HepG2 (cell line): ENCODE data around the gene RPS6KB1. TPM values are rescaled to one million over a fixed set of nuclear protein-coding genes. Genes with fewer than 3 reads are reported as not detected.

Source experiments
- ATAC-seq: fragments of 200-7000 bp; cut with Tn5 transposase; 3 replicates; pipeline ENCODE4 v1.9.1; 2020; ENCODE audit warnings: mild to moderate bottlenecking, moderate library complexity
- BruUV-seq: library from RNA; stranded (reverse); fragments of 400-500 nt; replicated peaks from 2 replicates; lab custom pipeline; 2021; lab: Mats Ljungman, UMichigan
- CTCF ChIA-PET: fragments of 300-600 bp; formaldehyde crosslinking; extraction: SDS; loops from one replicate; lab custom pipeline; 2021; ENCODE audit warnings: low total read pairs, inconsistent platforms, low intra/inter-chr PET ratio; lab: Yijun Ruan, JAX
- POLR2A ChIA-PET: fragments of 350-600 bp; sonication (Branson Sonifier 250); formaldehyde crosslinking; loops from one replicate; lab custom pipeline; 2020; ENCODE audit warnings: antibody characterized with exemption, inconsistent platforms; lab: Yijun Ruan, JAX
- DNase-seq: peaks from one replicate; pipeline ENCODE4 v3.0.0-alpha.2; 2015; ENCODE audit warnings: low spot score
- FAIRE-seq: peaks from 3 replicates; lab custom pipeline; 2011; peaks lifted over from hg19 to GRCh38; lab: Jason Lieb, UNC
- H2AFZ ChIP-seq: one replicate; pipeline ENCODE4 v1.6.1; 2011; ENCODE audit warnings: low read length, inconsistent platforms
- H3K27ac ChIP-seq: fragments of 300-600 bp; 3 replicates; pipeline ENCODE4 v1.8.0; 2011; ENCODE audit warnings: mixed run types, mild to moderate bottlenecking, mixed read lengths, low read length, inconsistent platforms; ENCODE audit not compliant: insufficient read depth; ENCODE audit errors: extremely low read length
- H3K27me3 ChIP-seq, 2 experiments: fragments of 200-600 bp in 1 of 2; 2 replicates in 1 of 2; 3 replicates in 1 of 2; pipeline versions ENCODE4 v1.6.0 to v1.8.0; 2011; ENCODE audit warnings: low read length in 2 of 2, mild to moderate bottlenecking in 2 of 2, moderate library complexity in 2 of 2, inconsistent platforms in 1 of 2; ENCODE audit not compliant: insufficient read depth in 2 of 2, control insufficient read depth in 1 of 2
- H3K36me3 ChIP-seq, 2 experiments: fragments of 200-600 bp in 1 of 2; replicated peaks in 1 of 2; 2 replicates in 1 of 2; 3 replicates in 1 of 2; pipeline versions ENCODE4 v1.5.1 to v1.8.0; 2011; ENCODE audit warnings: low read length in 2 of 2, inconsistent platforms in 1 of 2; ENCODE audit not compliant: insufficient read depth in 2 of 2, control insufficient read depth in 1 of 2
- H3K4me1 ChIP-seq: 2 replicates; pipeline ENCODE4 v1.5.1; 2012; ENCODE audit warnings: low read length, inconsistent platforms; ENCODE audit not compliant: insufficient read depth
- H3K4me2 ChIP-seq: 2 replicates; pipeline ENCODE4 v1.6.0; 2011; ENCODE audit warnings: low read depth, low read length, inconsistent platforms
- H3K4me3 ChIP-seq, 3 experiments: fragments of 200-600 bp in 1 of 3; sonication (generic), shearing (Covaris generic) in 1 of 3; replicated peaks in 1 of 3; 2 replicates each; pipeline ENCODE4 v1.5.1; 2011 to 2016; ENCODE audit warnings: low read length in 3 of 3, inconsistent platforms in 2 of 3, low read depth in 2 of 3, mild to moderate bottlenecking in 2 of 3, control low read depth in 1 of 3, mixed read lengths in 1 of 3; ENCODE audit not compliant: insufficient read depth in 1 of 3
- H3K79me2 ChIP-seq: one replicate; pipeline ENCODE4 v1.6.1; 2011; ENCODE audit warnings: low read length, inconsistent platforms; ENCODE audit not compliant: insufficient read depth
- H3K9ac ChIP-seq: 2 replicates; pipeline ENCODE4 v1.6.0; 2011; ENCODE audit warnings: mild to moderate bottlenecking, low read depth, low read length, inconsistent platforms; ENCODE audit not compliant: insufficient read depth
- H3K9me3 ChIP-seq: 2 replicates; pipeline ENCODE4 v1.5.1; 2012; ENCODE audit warnings: mild to moderate bottlenecking, low read length
- H4K20me1 ChIP-seq: 2 replicates; pipeline ENCODE4 v1.6.0; 2011; ENCODE audit warnings: inconsistent platforms, mild to moderate bottlenecking, low read length, moderate library complexity; ENCODE audit not compliant: insufficient read depth
- GPN1 ChIP-seq: sonication (generic); formaldehyde crosslinking; IDR thresholded peaks from 2 replicates; pipeline ENCODE4 v1.5.1; 2020; ENCODE audit warnings: missing genetic modification reagents, borderline replicate concordance
- HMGA1 ChIP-seq: sonication (generic); formaldehyde crosslinking; conservative IDR thresholded peaks from 2 replicates; pipeline ENCODE4 v1.4.0; 2020; ENCODE audit warnings: missing genetic modification reagents
- IRX3 ChIP-seq: sonication (generic); formaldehyde crosslinking; IDR thresholded peaks from 2 replicates; pipeline ENCODE4 v1.8.1; 2023; ENCODE audit warnings: mild to moderate bottlenecking, low read depth, missing genetic modification reagents, borderline replicate concordance
- KLF15 ChIP-seq: sonication (generic); formaldehyde crosslinking; IDR thresholded peaks from 2 replicates; pipeline ENCODE4 v1.8.1; 2023; ENCODE audit warnings: borderline replicate concordance, mild to moderate bottlenecking, inconsistent platforms, missing genetic modification reagents, mixed read lengths
- MATR3 ChIP-seq: sonication (generic); formaldehyde crosslinking; IDR thresholded peaks from 2 replicates; pipeline ENCODE4 v1.4.0; 2020; ENCODE audit warnings: missing genetic modification reagents
- MXI1 ChIP-seq: IDR thresholded peaks from 3 replicates; pipeline ENCODE4 v1.6.1; 2012; ENCODE audit warnings: low read depth, low read length, inconsistent platforms, borderline replicate concordance
- PTBP1 ChIP-seq: fragments of 200-400 bp; formaldehyde crosslinking; IDR thresholded peaks from 2 replicates; pipeline ENCODE4 v1.6.1; 2018; ENCODE audit warnings: low read length, low read depth; ENCODE audit not compliant: poor library complexity, severe bottlenecking
- ZFP1 ChIP-seq: IDR thresholded peaks from 2 replicates; pipeline ENCODE4 v1.6.1; 2016
- ZFP82 ChIP-seq: sonication (generic); formaldehyde crosslinking; IDR thresholded peaks from 2 replicates; pipeline ENCODE4 v1.5.1; 2020; ENCODE audit warnings: mild to moderate bottlenecking, missing genetic modification reagents, borderline replicate concordance
- ZNF317 ChIP-seq: sonication (generic); formaldehyde crosslinking; IDR thresholded peaks from 2 replicates; pipeline ENCODE4 v1.5.0; 2020; ENCODE audit warnings: mild to moderate bottlenecking, missing genetic modification reagents
- ZNF567 ChIP-seq: sonication (generic); formaldehyde crosslinking; IDR thresholded peaks from 2 replicates; pipeline ENCODE4 v1.8.1; 2023; ENCODE audit warnings: mild to moderate bottlenecking, missing genetic modification reagents, borderline replicate concordance
- WGBS: methylation state at CpG from one replicate; pipeline ENCODE4 v1.1.6; 2017; ENCODE audit warnings: low lambda C conversion rate; 5-methylcytosine and 5-hydroxymethylcytosine counted together
- in situ Hi-C: cut with HindIII; loops from 2 replicates; pipeline ENCODE4 v1.10.0; 2017; ENCODE audit warnings: low pct_unique_long_range_greater_than_20kb; ENCODE audit not compliant: extremely low pct_ligation_motif_present
- intact Hi-C: fragments of 100-400 bp; cut with micrococcal nuclease; formaldehyde crosslinking; loops from one replicate; pipeline ENCODE4 v1.10.0; 2022; ENCODE audit not compliant: unreplicated experiment
- polyA plus RNA-seq, 8 experiments: library from polyadenylated mRNA; depleted of rRNA in 3 of 8; stranded (reverse) in 7 of 8; unstranded in 1 of 8; fragments of >200 nt; fragmentation: Illumina TruSeq in 4 of 8; extraction: Trizol in 4 of 8; gene quantifications; 2 replicates each; pipeline versions ENCODE4 v1.2.1 to v1.2.3, GENCODE V29; 2011 to 2016; ENCODE audit warnings: low read depth in 4 of 8, missing spikeins in 1 of 8, mixed read lengths in 1 of 8; ENCODE audit not compliant: insufficient read depth in 1 of 8
- total RNA-seq, 5 experiments: library from RNA; depleted of rRNA; stranded (reverse); fragments of >200 nt; fragmentation: Illumina TruSeq; extraction: Trizol; gene quantifications; 2 replicates each; pipeline ENCODE4 v1.2.3, GENCODE V29; 2016; ENCODE audit warnings: low read depth in 1 of 5
- TF ChIP-seq, protein P1 (sequence below): sonication (generic); formaldehyde crosslinking; IDR thresholded peaks from 2 replicates; pipeline ENCODE4 v1.4.0; 2020; ENCODE audit warnings: mild to moderate bottlenecking, missing genetic modification reagents
- TF ChIP-seq, protein P2 (sequence below): sonication (generic); formaldehyde crosslinking; IDR thresholded peaks from 2 replicates; pipeline ENCODE4 v1.5.0; 2020; ENCODE audit warnings: mild to moderate bottlenecking, missing genetic modification reagents, borderline replicate concordance
- TF ChIP-seq, protein P3 (sequence below): IDR thresholded peaks from 2 replicates; pipeline ENCODE4 v1.6.1; 2016

Gene RPS6KB1
- total and polyA plus RNA-seq, 2 of the 13 experiments (the other 11 are each of a cell fraction or from before 2014, with no cell fraction given) = 16.5 to 42.2 TPM

DNA sequence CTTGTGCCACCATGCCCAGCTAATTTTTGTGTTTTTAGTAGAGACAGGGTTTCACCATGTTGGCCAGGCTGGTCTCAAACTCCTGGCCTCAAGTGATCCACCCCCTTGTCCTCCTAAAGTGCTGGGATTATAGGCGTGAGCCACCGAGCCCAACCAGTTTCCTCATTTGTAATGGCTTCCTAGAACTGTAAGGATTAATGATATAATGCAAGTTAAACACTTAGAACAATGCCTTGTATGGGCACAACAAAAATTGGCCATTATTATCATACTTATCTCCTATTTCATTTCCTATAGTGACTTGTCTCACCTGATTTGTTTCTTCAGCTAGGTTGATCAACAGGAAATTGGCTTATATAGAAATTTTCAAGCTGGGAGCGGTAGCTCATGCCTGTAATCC lies 14.3 kb upstream of the RPS6KB1 start:
- Histone ChIP-seq H3K27ac (no peak overlapping the region), H2AFZ (no peak overlapping the region), H3K4me3 (no peak overlapping the region), H3K36me3 (peaks cover 14 to 45% of the 10 kb centered on the region in 2 experiments), H4K20me1 (no peaks in the 10 kb centered on the region), H3K4me2 (no peak overlapping the region), H3K27me3 (no peaks in the 10 kb centered on the region), H3K79me2 (no peaks in the 10 kb centered on the region), H3K9me3 (no peaks in the 10 kb centered on the region), H3K4me1 (no peaks in the 10 kb centered on the region), H3K9ac (no peak overlapping the region)
- ATAC-seq (no peak), FAIRE-seq (no peak), DNase-seq (no peak)
- WGBS = 94% methylated on average over 3 of the region's 3 CpGs
- no TSS peak for BruUV-seq
- intact Hi-C loops = no loop called here
- ChIA-PET POLR2A (no interaction called here), CTCF (no interaction called here)
- in situ Hi-C loops = no loop called here
- no peak for TF ChIP-seq PTBP1
- TF ChIP-seq, protein P1, sequence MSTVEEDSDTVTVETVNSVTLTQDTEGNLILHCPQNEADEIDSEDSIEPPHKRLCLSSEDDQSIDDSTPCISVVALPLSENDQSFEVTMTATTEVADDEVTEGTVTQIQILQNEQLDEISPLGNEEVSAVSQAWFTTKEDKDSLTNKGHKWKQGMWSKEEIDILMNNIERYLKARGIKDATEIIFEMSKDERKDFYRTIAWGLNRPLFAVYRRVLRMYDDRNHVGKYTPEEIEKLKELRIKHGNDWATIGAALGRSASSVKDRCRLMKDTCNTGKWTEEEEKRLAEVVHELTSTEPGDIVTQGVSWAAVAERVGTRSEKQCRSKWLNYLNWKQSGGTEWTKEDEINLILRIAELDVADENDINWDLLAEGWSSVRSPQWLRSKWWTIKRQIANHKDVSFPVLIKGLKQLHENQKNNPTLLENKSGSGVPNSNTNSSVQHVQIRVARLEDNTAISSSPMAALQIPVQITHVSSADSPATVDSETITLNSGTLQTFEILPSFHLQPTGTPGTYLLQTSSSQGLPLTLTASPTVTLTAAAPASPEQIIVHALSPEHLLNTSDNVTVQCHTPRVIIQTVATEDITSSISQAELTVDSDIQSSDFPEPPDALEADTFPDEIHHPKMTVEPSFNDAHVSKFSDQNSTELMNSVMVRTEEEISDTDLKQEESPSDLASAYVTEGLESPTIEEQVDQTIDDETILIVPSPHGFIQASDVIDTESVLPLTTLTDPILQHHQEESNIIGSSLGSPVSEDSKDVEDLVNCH (CRISPR knock-in tag) = no peak
- TF ChIP-seq ZFP82 = no peak
- TF ChIP-seq HMGA1 = no peak
- TF ChIP-seq, protein P2, sequence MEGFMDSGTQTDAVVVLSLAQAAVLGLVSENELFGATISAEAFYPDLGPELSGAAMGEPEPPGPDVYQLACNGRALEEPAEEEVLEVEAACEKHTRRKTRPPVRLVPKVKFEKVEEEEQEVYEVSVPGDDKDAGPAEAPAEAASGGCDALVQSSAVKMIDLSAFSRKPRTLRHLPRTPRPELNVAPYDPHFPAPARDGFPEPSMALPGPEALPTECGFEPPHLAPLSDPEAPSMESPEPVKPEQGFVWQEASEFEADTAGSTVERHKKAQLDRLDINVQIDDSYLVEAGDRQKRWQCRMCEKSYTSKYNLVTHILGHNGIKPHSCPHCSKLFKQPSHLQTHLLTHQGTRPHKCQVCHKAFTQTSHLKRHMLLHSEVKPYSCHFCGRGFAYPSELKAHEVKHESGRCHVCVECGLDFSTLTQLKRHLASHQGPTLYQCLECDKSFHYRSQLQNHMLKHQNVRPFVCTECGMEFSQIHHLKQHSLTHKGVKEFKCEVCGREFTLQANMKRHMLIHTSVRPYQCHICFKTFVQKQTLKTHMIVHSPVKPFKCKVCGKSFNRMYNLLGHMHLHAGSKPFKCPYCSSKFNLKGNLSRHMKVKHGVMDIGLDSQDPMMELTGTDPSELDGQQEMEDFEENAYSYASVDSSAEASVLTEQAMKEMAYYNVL = no peak
- no peak for TF ChIP-seq ZFP1 (CRISPR knock-in tag)
- no peak for TF ChIP-seq MXI1
- no peak for TF ChIP-seq MATR3 (CRISPR knock-in tag)
- no peak for TF ChIP-seq ZNF317 (CRISPR knock-in tag)
- no peak for TF ChIP-seq GPN1
- TF ChIP-seq, protein P3, sequence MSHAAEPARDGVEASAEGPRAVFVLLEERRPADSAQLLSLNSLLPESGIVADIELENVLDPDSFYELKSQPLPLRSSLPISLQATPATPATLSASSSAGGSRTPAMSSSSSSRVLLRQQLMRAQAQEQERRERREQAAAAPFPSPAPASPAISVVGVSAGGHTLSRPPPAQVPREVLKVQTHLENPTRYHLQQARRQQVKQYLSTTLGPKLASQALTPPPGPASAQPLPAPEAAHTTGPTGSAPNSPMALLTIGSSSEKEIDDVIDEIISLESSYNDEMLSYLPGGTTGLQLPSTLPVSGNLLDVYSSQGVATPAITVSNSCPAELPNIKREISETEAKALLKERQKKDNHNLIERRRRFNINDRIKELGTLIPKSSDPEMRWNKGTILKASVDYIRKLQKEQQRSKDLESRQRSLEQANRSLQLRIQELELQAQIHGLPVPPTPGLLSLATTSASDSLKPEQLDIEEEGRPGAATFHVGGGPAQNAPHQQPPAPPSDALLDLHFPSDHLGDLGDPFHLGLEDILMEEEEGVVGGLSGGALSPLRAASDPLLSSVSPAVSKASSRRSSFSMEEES (CRISPR knock-in tag) = no peak
- TF ChIP-seq KLF15 (CRISPR knock-in tag) = no peak
- no peak for TF ChIP-seq IRX3 (CRISPR knock-in tag)
- no peak for TF ChIP-seq ZNF567
